ENCODE measurements around the gene OR1D2.
A peak's percentile ranks its signal among the peaks of the same experiment; 100 is the strongest.
"Not testable (repeated sequence)": the region's sequence is repeated elsewhere in the genome, so short reads cannot be mapped to it uniquely, and the experiment has no call there.

OR1D2 gene, protein sequence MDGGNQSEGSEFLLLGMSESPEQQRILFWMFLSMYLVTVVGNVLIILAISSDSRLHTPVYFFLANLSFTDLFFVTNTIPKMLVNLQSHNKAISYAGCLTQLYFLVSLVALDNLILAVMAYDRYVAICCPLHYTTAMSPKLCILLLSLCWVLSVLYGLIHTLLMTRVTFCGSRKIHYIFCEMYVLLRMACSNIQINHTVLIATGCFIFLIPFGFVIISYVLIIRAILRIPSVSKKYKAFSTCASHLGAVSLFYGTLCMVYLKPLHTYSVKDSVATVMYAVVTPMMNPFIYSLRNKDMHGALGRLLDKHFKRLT

DNA sequence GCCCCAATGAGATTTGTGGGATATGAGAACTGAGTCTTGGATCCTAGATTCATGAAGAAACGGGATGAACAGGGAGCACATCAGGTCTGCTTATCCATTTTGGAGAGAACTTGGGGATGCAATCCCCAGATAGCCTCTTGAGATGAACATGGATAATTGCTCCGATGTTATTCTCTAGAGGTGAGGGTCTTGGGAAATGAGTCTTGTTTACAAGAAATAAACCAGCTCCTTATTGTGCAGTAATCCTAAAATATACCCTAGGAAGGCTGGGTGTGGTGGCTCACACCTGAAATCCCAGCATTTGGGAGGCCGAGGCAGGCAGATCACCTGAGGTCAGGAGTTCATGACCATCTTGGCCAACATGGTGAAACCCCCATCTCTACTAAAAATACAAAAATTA is at the start of gene OR1D2:
Gene OR1D2, minus strand, starts transcription at position 101 of the 400 bp plus-strand sequence. CDS start 11,426 bp downstream, outside the sequence.
- DNase-seq: no peak

DNA sequence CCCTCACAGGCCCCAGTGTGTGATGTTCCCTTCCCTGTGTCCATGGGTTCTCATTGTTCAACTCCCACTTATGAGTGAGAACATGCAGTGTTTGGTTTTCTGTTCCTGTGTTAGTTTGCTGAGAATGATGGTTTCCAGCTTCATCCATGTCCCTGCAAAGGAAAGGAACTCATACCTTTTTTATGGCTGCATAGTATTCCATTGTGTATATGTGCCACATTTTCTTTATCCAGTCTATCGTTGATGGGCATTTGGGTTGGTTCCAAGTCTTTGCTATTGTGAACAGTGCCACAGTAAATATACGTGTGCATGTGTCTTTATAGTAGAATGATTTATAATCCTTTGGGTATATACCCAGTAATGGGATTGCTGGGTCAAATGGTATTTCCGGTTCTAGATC is 33.3 kb upstream of the OR1D2 start:
- DNase-seq: not testable (repeated sequence)

DNA sequence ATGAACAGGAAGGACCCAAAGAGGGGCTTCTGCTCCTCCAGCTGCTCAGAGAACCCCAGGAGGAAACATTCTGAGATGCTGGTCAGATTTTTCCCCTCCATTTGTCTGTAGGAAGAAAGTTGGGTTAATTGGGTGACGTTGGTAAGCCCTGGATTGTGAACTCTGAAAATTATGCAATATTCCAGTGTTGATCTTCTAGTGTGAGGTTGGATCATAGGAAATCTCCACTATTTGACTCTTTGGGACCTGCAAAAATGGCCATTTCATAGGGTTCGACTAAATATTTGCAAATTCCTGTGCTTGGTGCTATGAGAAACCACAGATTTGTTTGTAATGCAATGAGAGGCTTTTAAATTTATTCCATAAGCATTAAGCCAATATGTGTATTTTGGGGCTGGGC is 23.2 kb upstream of the OR1D2 start, which contains the start of gene OR1G1:
Gene OR1G1, minus strand, starts transcription at position 101 of the 400 bp plus-strand sequence. Its CDS starts 0 bp downstream, at position 101.
- no peak for DNase-seq

DNA sequence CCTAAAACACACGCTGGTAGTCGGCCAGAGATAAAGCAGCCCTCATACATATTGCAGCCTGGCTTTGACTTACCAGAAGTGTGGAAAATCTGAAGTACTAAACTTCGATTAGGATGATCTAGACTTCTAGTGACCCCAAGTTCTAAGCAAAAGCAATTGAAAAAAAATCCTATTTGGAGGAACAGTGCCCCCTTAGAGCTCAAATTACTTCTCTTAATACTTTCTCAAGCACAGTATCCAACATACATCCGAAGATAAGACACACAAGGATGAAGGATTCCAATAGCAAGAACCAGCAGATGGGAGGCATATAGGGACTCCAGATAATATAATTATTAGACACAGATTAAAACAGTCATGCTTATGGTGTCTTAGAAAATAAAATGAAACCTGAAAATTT is 30.4 kb downstream of the OR1D2 start:
- not testable (repeated sequence) for DNase-seq

DNA sequence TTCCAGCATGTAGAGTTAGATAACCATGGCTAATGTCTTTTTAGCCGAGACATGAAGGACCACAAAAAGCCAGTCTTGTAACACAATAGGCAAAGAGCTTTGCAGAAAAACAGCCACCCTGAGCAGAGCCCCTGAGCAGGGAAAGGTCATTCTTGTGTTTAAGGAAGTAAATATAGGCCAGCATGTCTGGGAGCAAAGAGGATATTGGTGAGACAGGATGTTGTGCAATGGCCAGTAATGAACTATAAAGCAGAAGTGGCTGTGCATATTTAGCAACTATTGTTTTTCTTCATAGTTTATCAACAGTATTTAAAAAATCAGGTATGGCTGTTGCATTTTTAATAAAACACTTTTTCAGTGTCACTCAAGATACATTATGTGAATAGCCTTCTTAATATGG is 39.0 kb downstream of the OR1D2 start:
- DNase-seq: not testable (repeated sequence)

DNA sequence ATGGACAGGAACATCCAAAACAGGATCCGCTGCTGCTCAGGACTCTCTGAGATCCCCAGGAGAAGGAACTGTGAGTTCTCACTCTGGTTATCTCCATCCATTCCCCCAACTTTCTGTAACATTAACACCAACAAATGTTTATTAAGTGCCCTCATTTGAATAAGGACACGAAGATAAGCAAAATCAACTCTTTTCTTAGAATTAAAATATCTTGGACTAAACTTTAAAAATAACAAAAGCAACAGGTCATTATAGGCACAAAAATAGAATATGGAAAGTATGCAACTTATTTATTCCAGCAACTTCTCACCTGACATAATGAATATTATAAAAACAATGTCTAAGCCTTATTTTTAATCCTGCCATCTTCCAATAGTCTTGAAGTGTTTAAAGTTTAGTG is 40.7 kb downstream of the OR1D2 start, which contains the start of gene OR1D5:
Gene OR1D5, minus strand, starts transcription at position 101 of the 400 bp plus-strand sequence. Its CDS starts 0 bp downstream, at position 101.
- DNase-seq: not testable (repeated sequence)

DNA sequence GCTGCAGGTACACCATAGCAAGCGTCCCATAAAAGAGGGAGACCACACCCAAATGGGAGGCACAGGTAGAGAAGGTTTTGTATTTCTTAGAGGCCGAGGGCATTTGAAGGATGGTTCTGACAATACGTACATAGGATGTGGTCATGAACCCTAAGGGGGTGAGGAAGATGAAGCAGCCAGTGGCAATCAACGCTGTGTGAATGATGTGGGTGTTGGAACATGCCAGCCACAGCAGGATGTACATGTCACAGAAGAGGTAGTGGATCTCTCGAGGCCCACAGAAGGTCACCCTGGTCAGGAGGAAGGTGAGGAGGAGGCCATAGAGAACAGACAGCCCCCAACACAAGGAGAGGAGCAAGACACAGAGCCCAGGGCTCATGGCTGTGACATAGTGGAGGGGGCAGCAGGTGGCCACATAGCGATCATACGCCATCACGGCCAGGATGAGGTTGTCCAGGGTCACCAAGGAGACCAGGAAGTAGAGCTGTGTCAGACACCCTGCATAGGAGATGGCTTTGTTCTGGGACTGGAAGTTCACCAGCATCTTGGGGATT is 41.3 kb downstream of the OR1D2 start:
- DNase-seq: not testable (repeated sequence)

DNA sequence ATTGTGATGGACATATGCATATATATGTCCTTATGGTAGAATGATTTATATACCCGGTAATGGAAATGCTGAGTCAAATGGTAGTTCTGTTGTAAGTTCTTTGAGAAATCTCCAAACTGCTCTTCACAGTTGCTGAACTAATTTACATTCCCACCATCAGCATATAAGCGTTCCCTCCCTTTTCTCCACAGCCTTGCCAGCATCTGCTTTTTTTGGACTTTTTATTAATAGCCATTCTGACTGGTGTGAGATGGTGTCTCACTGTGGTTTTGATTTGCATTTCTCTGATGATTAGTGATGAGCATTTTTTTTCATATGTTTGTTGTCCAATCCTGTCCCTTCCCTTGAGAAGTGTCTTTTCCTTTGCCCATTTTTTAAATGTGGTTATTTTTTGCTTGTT is 49.4 kb downstream of the OR1D2 start:
- not testable (repeated sequence) for DNase-seq

DNA sequence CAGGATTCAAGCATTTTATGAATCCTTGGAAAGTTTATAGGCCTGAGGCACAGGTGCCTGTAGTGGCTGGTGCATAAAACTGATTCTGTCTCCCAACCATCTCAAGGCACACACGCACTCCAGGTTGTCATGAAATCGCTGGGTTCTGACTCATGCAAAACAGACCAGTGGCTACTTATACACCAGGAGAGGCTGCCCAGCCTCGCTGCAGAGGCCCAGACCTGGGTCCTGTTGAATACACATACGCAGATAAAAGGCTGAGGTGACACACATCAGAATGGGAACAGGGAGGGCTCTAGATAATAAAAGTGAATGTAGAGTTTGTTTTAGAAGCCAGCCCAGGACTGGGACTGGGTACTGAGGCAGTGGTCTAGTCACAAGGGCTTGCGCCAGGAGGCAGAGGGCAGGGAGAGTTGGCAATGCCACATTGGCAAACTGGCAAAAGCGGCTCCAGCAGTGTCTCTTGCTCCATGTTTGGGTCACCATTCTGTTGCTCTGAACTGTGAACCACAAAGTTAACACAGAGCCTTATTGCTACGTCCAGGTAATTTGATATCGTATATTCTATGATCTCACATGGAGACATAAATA is 54.4 kb downstream of the OR1D2 start:
- DNase-seq: no peak

DNA sequence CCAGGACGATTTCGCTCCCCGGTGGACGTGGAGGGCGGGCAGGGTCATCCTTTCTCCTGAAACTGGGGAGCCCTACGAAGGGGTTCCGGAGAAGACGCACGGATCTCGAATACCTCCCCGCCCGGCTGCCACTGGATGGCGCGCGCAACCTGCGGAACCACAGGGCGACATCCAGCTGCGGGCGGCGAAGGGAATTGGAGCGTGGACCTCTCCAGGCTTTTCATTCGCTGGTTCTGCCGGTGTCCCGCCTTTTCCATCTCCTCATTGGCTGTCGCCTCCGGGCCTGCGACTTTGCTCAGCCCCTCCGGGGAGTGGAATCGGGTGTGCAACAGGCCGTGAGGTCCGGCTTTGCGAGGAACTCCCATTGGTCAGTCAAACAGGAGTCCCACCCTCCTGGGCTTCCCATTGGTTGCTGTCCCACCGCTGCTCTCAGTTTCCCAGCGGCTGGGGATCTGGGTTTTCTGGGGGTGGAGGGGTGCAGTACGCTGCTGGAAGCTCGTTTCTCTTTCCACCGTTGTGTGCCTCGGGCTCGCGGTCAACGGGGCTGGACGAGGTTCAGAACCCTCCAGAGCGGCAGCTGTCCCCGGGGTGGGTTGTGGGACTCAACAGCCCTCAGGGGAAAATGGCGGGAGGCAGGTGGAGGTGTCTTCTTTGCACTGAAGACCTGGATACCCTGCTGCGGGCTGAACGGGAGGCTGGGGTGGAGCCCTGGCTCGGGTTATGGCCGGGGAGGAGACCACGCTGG is 55.3 kb downstream of the OR1D2 start:
- DNase-seq: peak; percentile 97

DNA sequence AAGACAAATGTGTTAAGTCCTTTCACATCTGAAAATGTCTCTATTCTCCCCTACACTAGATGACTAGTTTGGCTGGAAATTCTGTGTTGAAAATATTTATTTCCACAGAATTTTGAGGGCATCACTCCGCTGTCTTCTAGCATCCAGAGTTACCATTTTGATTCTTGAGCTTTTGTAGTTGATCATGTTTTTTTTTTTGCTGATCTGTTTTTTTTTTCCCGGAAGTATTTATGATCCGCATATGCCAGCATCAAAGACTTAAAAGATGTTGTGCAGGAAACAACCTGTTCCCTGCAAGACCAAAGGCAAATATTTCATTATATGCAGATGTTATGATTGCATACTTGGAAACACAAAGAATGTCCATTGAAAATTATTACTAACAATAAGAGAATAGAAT is 57.5 kb downstream of the OR1D2 start:
- no peak for DNase-seq

DNA sequence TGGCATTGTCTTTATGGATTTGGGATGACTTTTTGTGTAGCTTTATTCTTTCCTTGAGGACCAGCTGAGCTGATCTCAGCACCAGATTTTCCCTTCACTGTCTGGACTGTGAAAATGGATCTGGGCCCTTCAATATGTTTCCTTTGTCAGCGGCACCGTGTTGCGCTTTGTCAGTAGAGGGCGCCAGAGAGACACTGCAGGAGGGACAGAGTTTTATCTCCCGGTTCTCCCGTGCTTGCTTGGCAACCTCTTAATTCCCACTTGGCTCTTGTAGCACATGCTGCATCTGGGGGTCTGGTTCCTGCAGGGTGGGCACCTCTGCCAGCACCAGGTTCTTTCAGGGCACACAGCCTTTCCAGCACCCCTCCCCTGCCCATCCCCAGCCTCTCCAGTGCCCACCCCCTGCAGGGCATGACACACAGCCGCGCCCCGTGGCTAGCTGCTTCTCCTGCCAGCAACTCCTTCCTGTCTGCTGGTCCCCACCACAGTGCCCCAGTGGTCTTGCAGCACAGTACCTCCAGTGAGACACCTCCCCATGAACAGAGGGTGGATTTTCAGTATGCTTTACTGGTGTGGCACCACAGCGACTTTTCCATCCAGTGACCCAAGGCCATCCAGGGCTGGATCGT is 60.4 kb downstream of the OR1D2 start:
- peak; percentile 29 for DNase-seq

DNA sequence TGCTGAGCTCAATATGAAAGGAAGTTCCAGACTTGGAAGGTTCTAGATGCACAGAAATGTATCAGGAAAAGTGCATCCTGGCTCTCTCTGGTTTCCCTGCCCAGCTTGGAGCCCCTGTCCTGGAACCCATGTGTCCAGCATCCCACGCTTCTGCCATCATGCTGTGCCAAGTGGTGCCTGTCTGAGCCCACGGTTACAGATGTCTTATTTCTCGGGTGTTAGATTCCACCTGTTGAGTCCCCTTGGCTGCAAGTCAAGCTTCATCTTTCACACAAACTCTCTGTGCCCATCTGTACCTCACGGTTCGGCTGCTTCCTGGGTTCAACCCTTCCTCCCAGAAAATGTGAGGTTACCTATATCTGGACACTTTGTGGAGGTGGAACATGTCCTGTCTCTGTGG is 63.3 kb downstream of the OR1D2 start:
- peak; percentile 59 for DNase-seq

DNA sequence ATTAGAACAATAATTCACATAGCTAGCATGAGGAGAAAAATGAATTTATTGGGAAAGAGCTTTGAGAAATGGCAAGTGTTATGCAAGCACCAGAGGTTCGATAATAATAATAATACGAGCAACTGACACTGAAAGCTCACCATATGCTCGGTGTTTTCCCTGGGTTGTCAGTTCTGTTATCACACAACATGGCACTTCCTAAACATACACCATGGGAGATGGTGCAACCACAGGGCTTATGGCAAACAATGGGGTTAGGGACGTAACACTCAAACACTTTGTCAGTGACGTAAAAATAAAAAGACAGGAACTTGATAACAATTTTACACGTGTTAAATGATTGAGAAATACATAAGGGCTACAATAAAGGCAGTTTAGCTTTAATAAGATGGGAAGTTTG is 64.5 kb downstream of the OR1D2 start:
- DNase-seq: peak; percentile 72

DNA sequence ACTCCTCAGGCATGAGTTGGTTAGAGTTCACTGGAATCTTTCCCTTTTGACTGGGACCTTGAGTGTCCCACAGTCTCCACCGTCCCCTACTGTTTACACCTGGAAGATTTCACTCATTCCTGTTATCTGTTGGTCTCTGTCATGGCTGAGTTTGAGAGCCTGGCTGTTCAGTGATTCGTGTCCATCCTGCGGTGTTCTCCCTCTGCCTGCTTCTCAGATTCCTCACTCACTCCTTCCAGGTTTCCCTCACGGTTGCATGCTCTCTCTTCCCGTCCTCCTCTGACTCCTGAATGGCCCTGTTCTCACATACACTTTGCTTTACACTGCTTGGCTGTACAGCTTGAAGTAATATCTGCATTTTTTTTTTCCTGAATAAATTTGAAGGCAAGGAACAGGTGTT is 65.3 kb downstream of the OR1D2 start:
- peak; percentile 73 for DNase-seq

Measured in NCI-H2171 treated with DMSO at 0.1 percent for 48 hours (cell line).